Stimulated activated naive B cell treated with anti-CD40 and anti-IgM and Interleukin-4, amounts not matched to agents 10 μg/mL and 1 μg/mL and 100 μg/mL, for 72 hours (primary cell): ENCODE data around the gene SCAMP5.

Experiments used
- ATAC-seq, 2 donors: fragments of 150-1000 bp; cut with Tn5 transposase; replicated peaks; 2 replicates each; pipeline ENCODE4 v1.10.0; 2021; ENCODE audit warnings: moderate library complexity in 1 of 2
- DNase-seq: peaks from one replicate; pipeline ENCODE4 v3.0.0; 2021
- H3K27ac Mint-ChIP-seq: one replicate; pipeline ENCODE4 v1.8.0; 2022; ENCODE audit warnings: mild to moderate bottlenecking, mixed read lengths
- H3K27me3 Mint-ChIP-seq, 2 donors: one replicate each; pipeline ENCODE4 v1.8.0; 2022; ENCODE audit warnings: mixed read lengths in 2 of 2
- H3K36me3 Mint-ChIP-seq, 2 donors: one replicate each; pipeline ENCODE4 v1.8.0; 2022; ENCODE audit warnings: mixed read lengths in 2 of 2, mild to moderate bottlenecking in 1 of 2
- H3K4me1 Mint-ChIP-seq, 2 donors: one replicate each; pipeline ENCODE4 v1.8.0; 2022; ENCODE audit warnings: mixed read lengths in 2 of 2, mild to moderate bottlenecking in 1 of 2
- H3K4me3 Mint-ChIP-seq, 2 donors: one replicate each; pipeline ENCODE4 v1.8.0; 2022; ENCODE audit warnings: mild to moderate bottlenecking in 2 of 2, mixed read lengths in 2 of 2, moderate library complexity in 1 of 2
- H3K9me3 Mint-ChIP-seq, 2 donors: one replicate each; pipeline ENCODE4 v1.8.0; 2022; ENCODE audit warnings: mixed read lengths in 2 of 2, mild to moderate bottlenecking in 1 of 2

The SCAMP5 gene

GRCh38 chr15:74960995-74961588 is 34.3 kb upstream of the SCAMP5 start:
- DNase-seq (no peak), ATAC-seq (no peak)
- Mint-ChIP-seq H3K9me3 (no peaks in the 10 kb centered on the region), H3K27me3 (peaks cover 49 to 69% of the 10 kb centered on the region in 2 donors), H3K36me3 (no peaks in the 10 kb centered on the region), H3K4me1 (peaks cover 7 to 30% of the 10 kb centered on the region in 2 donors), H3K27ac (no peak overlapping the region), H3K4me3 (no peak overlapping the region)

- DNase-seq (no peak), ATAC-seq (no peak)
- Mint-ChIP-seq H3K27me3 (peaks cover 49 to 69% of the 10 kb centered on the region in 2 donors), H3K4me1 (peaks cover 7 to 30% of the 10 kb centered on the region in 2 donors), H3K4me3 (no peak overlapping the region), H3K27ac (no peak overlapping the region), H3K36me3 (no peaks in the 10 kb centered on the region), H3K9me3 (no peaks in the 10 kb centered on the region)
Measured at GRCh38 chr15:74961616-74962015, 33.7 kb upstream of the SCAMP5 start.

- Mint-ChIP-seq H3K4me1 (peaks cover 7 to 24% of the 10 kb centered on the region in 2 donors), H3K27ac (no peak overlapping the region), H3K9me3 (no peaks in the 10 kb centered on the region), H3K4me3 (no peak overlapping the region), H3K27me3 (peaks cover 49 to 68% of the 10 kb centered on the region in 2 donors), H3K36me3 (no peaks in the 10 kb centered on the region)
- ATAC-seq (no peak), DNase-seq (no peak)
Measured at GRCh38 chr15:74962219-74962618, 33.1 kb upstream of the SCAMP5 start.

GRCh38 chr15:74962671-74963070 is 32.7 kb upstream of the SCAMP5 start:
- Mint-ChIP-seq H3K36me3 (no peaks in the 10 kb centered on the region), H3K27me3 (peaks cover 49 to 64% of the 10 kb centered on the region in 2 donors), H3K4me1 (peaks cover 7 to 20% of the 10 kb centered on the region in 2 donors), H3K27ac (no peak overlapping the region), H3K4me3 (no peak overlapping the region), H3K9me3 (no peaks in the 10 kb centered on the region)
- DNase-seq (no peak), ATAC-seq (no peak)

GRCh38 chr15:74963213-74963612 is 32.1 kb upstream of the SCAMP5 start:
- H3K36me3 Mint-ChIP-seq, result no peaks in the 10 kb centered on the region

GRCh38 chr15:74964794-74965193 is 30.6 kb upstream of the SCAMP5 start:
- no peak for ATAC-seq
- no peak overlapping the region for H3K4me3 Mint-ChIP-seq
- H3K36me3 Mint-ChIP-seq, result no peaks in the 10 kb centered on the region
- peaks cover 31 to 44% of the 10 kb centered on the region in 2 donors for H3K27me3 Mint-ChIP-seq
- DNase-seq, result no peak
- H3K27ac Mint-ChIP-seq, result no peak overlapping the region
- no peaks in the 10 kb centered on the region for H3K4me1 Mint-ChIP-seq
- H3K9me3 Mint-ChIP-seq, result no peaks in the 10 kb centered on the region

More at GRCh38 chr15:74963213-74963612, 32.1 kb upstream of the SCAMP5 start:
- peaks cover 7 to 14% of the 10 kb centered on the region in 2 donors for H3K4me1 Mint-ChIP-seq
- no peaks in the 10 kb centered on the region for H3K9me3 Mint-ChIP-seq
- no peak overlapping the region for H3K27ac Mint-ChIP-seq
- no peak for DNase-seq
- H3K27me3 Mint-ChIP-seq, result peaks cover 46 to 58% of the 10 kb centered on the region in 2 donors
- no peak for ATAC-seq
- no peak overlapping the region for H3K4me3 Mint-ChIP-seq

GRCh38 chr15:74967670-74968069 is 27.7 kb upstream of the SCAMP5 start:
- Mint-ChIP-seq H3K4me3 (no peak overlapping the region), H3K9me3 (no peaks in the 10 kb centered on the region), H3K36me3 (no peaks in the 10 kb centered on the region), H3K27ac (no peak overlapping the region), H3K4me1 (no peaks in the 10 kb centered on the region), H3K27me3 (peaks cover 11 to 26% of the 10 kb centered on the region in 2 donors)
- ATAC-seq (no peak), DNase-seq (no peak)

GRCh38 chr15:74976159-74976558 is 19.2 kb upstream of the SCAMP5 start:
- ATAC-seq (no peak), DNase-seq (no peak)
- H3K27me3 Mint-ChIP-seq, result peaks cover 26 to 54% of the 10 kb centered on the region in 2 donors
- H3K4me1 Mint-ChIP-seq, result no peaks in the 10 kb centered on the region
- no peak overlapping the region for H3K4me3 Mint-ChIP-seq
- no peak overlapping the region for H3K27ac Mint-ChIP-seq
- H3K36me3 Mint-ChIP-seq, result no peaks in the 10 kb centered on the region
- H3K9me3 Mint-ChIP-seq, result no peaks in the 10 kb centered on the region

- DNase-seq, result no peak
- Mint-ChIP-seq H3K9me3 (no peaks in the 10 kb centered on the region), H3K36me3 (no peaks in the 10 kb centered on the region), H3K4me1 (no peaks in the 10 kb centered on the region), H3K4me3 (no peak overlapping the region), H3K27ac (no peak overlapping the region), H3K27me3 (peaks cover 25 to 49% of the 10 kb centered on the region in 2 donors)
- peak in 1 of 2 donors; percentile 43 for ATAC-seq
Measured at GRCh38 chr15:74977599-74977998, 17.8 kb upstream of the SCAMP5 start.

GRCh38 chr15:74978077-74978476 is 17.3 kb upstream of the SCAMP5 start:
- Mint-ChIP-seq H3K4me3 (no peak overlapping the region), H3K27ac (no peak overlapping the region), H3K27me3 (peaks cover 20 to 45% of the 10 kb centered on the region in 2 donors), H3K9me3 (no peaks in the 10 kb centered on the region), H3K4me1 (no peaks in the 10 kb centered on the region), H3K36me3 (no peaks in the 10 kb centered on the region)
- ATAC-seq (no peak), DNase-seq (no peak)

- Mint-ChIP-seq H3K27me3 (peaks cover 20 to 42% of the 10 kb centered on the region in 2 donors), H3K4me1 (peaks cover 0 to under 1% of the 10 kb centered on the region in 2 donors), H3K4me3 (no peak overlapping the region), H3K27ac (no peak overlapping the region), H3K36me3 (no peaks in the 10 kb centered on the region), H3K9me3 (no peaks in the 10 kb centered on the region)
- DNase-seq (no peak), ATAC-seq (no peak)
Measured at GRCh38 chr15:74978503-74978902, 16.9 kb upstream of the SCAMP5 start.

- H3K27me3 Mint-ChIP-seq, result peaks cover 42 to 56% of the 10 kb centered on the region in 2 donors
- peaks cover 5 to 9% of the 10 kb centered on the region in 2 donors for H3K4me1 Mint-ChIP-seq
- DNase-seq (no peak), ATAC-seq (no peak)
- H3K4me3 Mint-ChIP-seq, result no peak overlapping the region
- H3K9me3 Mint-ChIP-seq, result peaks cover 0 to under 1% of the 10 kb centered on the region in 2 donors
- H3K36me3 Mint-ChIP-seq, result no peaks in the 10 kb centered on the region
- no peak overlapping the region for H3K27ac Mint-ChIP-seq
Measured at GRCh38 chr15:74982183-74982582, 13.2 kb upstream of the SCAMP5 start.

- Mint-ChIP-seq H3K4me1 (peaks cover 5 to 11% of the 10 kb centered on the region in 2 donors), H3K4me3 (no peak overlapping the region), H3K9me3 (peaks cover 0 to 4% of the 10 kb centered on the region in 2 donors), H3K27me3 (peaks cover 39 to 57% of the 10 kb centered on the region in 2 donors), H3K36me3 (no peaks in the 10 kb centered on the region), H3K27ac (no peak overlapping the region)
- ATAC-seq, result peak; percentile 94 to 98
- peak; percentile 19 for DNase-seq
Measured at GRCh38 chr15:74983725-74984231, 11.6 kb upstream of the SCAMP5 start.

GRCh38 chr15:74988007-74988800 is 7.2 kb upstream of the SCAMP5 start:
- no peaks in the 10 kb centered on the region for H3K36me3 Mint-ChIP-seq
- H3K9me3 Mint-ChIP-seq, result peaks cover 0 to 4% of the 10 kb centered on the region in 2 donors
- H3K4me3 Mint-ChIP-seq, result no peak overlapping the region
- H3K27ac Mint-ChIP-seq, result no peak overlapping the region
- no peak for DNase-seq
- H3K4me1 Mint-ChIP-seq, result peaks cover 5 to 16% of the 10 kb centered on the region in 2 donors
- peaks cover 47 to 71% of the 10 kb centered on the region in 2 donors for H3K27me3 Mint-ChIP-seq
- peak; percentile 47 to 51 for ATAC-seq

GRCh38 chr15:74989527-74989926 is 5.8 kb upstream of the SCAMP5 start:
- no peak overlapping the region for H3K27ac Mint-ChIP-seq
- no peaks in the 10 kb centered on the region for H3K36me3 Mint-ChIP-seq
- peaks cover 49 to 72% of the 10 kb centered on the region in 2 donors for H3K27me3 Mint-ChIP-seq
- DNase-seq (no peak), ATAC-seq (no peak)
- H3K9me3 Mint-ChIP-seq, result peaks cover 0 to 4% of the 10 kb centered on the region in 2 donors
- peaks cover 0 to 9% of the 10 kb centered on the region in 2 donors for H3K4me1 Mint-ChIP-seq
- H3K4me3 Mint-ChIP-seq, result no peak overlapping the region
